Measurements from ENCODE around the gene PRKCA.

PRKCA gene

DNA sequence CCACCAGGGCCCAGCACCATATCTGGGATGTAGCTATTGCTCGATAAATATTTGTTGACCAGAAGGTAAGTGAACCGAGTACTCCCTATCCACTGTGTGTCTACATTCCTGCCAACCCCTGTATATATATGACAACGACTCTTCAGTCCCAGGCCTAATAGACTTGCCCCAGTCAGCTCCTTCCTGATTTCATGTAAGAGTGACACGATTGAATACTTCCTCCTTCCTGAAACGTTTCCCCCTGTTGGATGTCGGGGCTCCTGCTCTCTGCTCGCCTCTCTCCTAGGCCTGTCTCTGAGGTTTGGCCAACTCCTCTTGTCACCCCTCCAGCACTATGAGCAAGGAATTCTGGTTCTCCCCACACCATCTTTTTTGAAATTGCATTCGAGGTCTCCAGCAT, 178.9 kb downstream of the PRKCA start:
- TF ChIP-seq FOXM1 (IDR thresholded peaks at IDR 0.05; ENCODE audit: borderline replicate concordance, low read depth): no peak
- TF ChIP-seq NFIC (IDR thresholded peaks at IDR 0.05): no peak
- TF ChIP-seq CEBPB (IDR thresholded peaks at IDR 0.05): no peak
- no peak for TF ChIP-seq RAD21 (IDR thresholded peaks at IDR 0.05; ENCODE audit: low read depth)
- TF ChIP-seq, protein P1, sequence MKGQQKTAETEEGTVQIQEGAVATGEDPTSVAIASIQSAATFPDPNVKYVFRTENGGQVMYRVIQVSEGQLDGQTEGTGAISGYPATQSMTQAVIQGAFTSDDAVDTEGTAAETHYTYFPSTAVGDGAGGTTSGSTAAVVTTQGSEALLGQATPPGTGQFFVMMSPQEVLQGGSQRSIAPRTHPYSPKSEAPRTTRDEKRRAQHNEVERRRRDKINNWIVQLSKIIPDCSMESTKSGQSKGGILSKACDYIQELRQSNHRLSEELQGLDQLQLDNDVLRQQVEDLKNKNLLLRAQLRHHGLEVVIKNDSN (IDR thresholded peaks at IDR 0.05): no peak
- no peak for TF ChIP-seq EGR1 (IDR thresholded peaks at IDR 0.05)
- no peak for TF ChIP-seq TEAD4 (IDR thresholded peaks at IDR 0.05)
- TF ChIP-seq CREB1 (IDR thresholded peaks at IDR 0.05; ENCODE audit: low read depth): no peak
- TF ChIP-seq REST (IDR thresholded peaks at IDR 0.05; ENCODE audit: low read depth): no peak
- TF ChIP-seq TCF12 (IDR thresholded peaks at IDR 0.05; ENCODE audit: low read depth): no peak
- TF ChIP-seq ZBTB7A (IDR thresholded peaks at IDR 0.05; ENCODE audit: low read depth): no peak
- TF ChIP-seq EP300 (IDR thresholded peaks at IDR 0.05; ENCODE audit: borderline replicate concordance): no peak
- TF ChIP-seq, protein P2, sequence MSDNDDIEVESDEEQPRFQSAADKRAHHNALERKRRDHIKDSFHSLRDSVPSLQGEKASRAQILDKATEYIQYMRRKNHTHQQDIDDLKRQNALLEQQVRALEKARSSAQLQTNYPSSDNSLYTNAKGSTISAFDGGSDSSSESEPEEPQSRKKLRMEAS (IDR thresholded peaks at IDR 0.05): no peak
- TF ChIP-seq YY1 (IDR thresholded peaks at IDR 0.05; ENCODE audit: low read depth): no peak
- no peak for TF ChIP-seq TAF1 (IDR thresholded peaks at IDR 0.05; ENCODE audit: low read depth)

DNA sequence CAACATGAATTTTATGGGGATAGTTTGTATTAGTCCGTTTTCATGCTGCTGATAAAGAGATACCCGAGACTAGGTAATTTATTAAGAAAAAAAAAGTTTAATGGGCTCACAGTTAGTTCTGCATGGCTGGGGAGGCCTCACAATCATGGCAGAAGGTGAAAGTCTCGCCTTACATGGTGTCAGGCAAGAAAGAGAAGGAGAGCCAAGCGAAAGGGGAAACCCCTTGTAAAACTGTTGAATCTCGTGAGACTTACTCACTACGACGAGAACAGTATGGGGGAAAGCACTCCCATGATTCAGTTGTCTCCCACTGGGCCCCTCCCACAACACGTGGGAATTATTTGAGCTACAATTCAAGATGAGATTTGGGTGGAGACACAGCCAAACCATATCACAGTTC, 181.5 kb downstream of the PRKCA start:
- TF ChIP-seq TCF12 (IDR thresholded peaks at IDR 0.05; ENCODE audit: low read depth): no peak
- no peak for TF ChIP-seq NFIC (IDR thresholded peaks at IDR 0.05)
- no peak for TF ChIP-seq TEAD4 (IDR thresholded peaks at IDR 0.05)
- TF ChIP-seq ZBTB7A (IDR thresholded peaks at IDR 0.05; ENCODE audit: low read depth): no peak
- TF ChIP-seq, protein P1 (IDR thresholded peaks at IDR 0.05): no peak
- no peak for TF ChIP-seq TAF1 (IDR thresholded peaks at IDR 0.05; ENCODE audit: low read depth)
- TF ChIP-seq CREB1 (IDR thresholded peaks at IDR 0.05; ENCODE audit: low read depth): no peak
- no peak for TF ChIP-seq YY1 (IDR thresholded peaks at IDR 0.05; ENCODE audit: low read depth)
- TF ChIP-seq CEBPB (IDR thresholded peaks at IDR 0.05): no peak
- no peak for TF ChIP-seq FOXM1 (IDR thresholded peaks at IDR 0.05; ENCODE audit: borderline replicate concordance, low read depth)
- no peak for TF ChIP-seq EGR1 (IDR thresholded peaks at IDR 0.05)
- TF ChIP-seq RAD21 (IDR thresholded peaks at IDR 0.05; ENCODE audit: low read depth): no peak

DNA sequence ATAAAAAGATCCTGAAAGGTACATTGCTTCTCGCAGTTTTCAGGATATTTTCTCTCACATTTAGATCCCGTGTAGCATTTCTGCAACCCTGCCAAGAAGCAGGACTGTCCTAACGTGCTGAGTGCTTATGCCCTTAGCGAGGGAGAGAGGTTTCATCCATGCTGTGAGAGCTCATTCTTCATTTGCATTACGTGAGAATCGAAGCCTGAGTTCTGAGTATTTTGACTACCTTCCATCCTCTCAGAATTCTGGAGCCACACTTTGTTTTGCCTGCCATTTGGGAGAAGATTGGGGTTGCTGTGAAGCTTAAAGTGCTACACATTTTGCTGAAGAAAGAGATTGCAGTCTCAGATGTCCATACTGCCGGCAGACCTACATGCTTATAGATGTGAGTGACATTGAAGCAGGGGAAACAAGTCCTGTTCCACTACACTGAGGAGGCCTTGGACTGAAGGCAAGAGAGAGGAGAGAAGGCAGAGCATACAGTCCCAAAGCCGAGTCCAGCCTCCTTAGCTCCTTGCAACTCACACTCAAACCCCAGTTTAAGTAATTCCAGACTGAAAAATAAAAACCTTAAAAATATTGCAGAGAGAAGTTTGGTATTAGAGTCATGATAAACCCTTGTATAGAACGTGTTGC, 183.0 kb downstream of the PRKCA start:
- TF ChIP-seq, protein P2 (IDR thresholded peaks at IDR 0.05): no peak
- TF ChIP-seq YY1 (IDR thresholded peaks at IDR 0.05; ENCODE audit: low read depth): no peak
- TF ChIP-seq TEAD4 (IDR thresholded peaks at IDR 0.05): no peak
- no peak for TF ChIP-seq NFIC (IDR thresholded peaks at IDR 0.05)
- TF ChIP-seq EP300 (IDR thresholded peaks at IDR 0.05; ENCODE audit: borderline replicate concordance): no peak
- TF ChIP-seq ZBTB7A (IDR thresholded peaks at IDR 0.05; ENCODE audit: low read depth): no peak
- TF ChIP-seq RAD21 (IDR thresholded peaks at IDR 0.05; ENCODE audit: low read depth): no peak
- TF ChIP-seq EGR1 (IDR thresholded peaks at IDR 0.05): no peak
- TF ChIP-seq FOXM1 (IDR thresholded peaks at IDR 0.05; ENCODE audit: borderline replicate concordance, low read depth): no peak

DNA sequence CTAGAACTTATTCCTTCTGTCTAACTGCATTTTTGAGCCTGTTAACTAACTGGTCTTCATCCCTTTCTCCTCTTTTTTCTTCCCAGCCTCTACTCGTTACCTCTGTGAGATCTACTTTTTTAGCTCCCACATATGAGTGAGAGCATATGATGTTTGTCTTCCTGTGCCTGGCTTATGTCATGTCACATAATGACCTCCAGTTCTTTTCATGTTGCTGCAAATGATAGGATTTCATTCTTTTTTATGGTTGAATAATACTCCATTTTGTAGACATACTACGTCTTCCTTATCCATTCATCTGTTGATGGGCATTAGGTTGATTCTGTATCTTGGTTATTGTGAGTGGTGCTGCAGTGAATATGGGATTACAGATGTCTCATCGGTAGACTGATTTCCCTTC, 184.7 kb downstream of the PRKCA start:
- TF ChIP-seq NFIC (IDR thresholded peaks at IDR 0.05): no peak

GRCh38 chr17:66487981-66488468, 185.6 kb downstream of the PRKCA start:
- TF ChIP-seq EGR1 (IDR thresholded peaks at IDR 0.05): no peak
- no peak for TF ChIP-seq CREB1 (IDR thresholded peaks at IDR 0.05; ENCODE audit: low read depth)
- no peak for TF ChIP-seq TCF12 (IDR thresholded peaks at IDR 0.05; ENCODE audit: low read depth)
- TF ChIP-seq ZBTB7A (IDR thresholded peaks at IDR 0.05; ENCODE audit: low read depth): no peak
- TF ChIP-seq FOXM1 (IDR thresholded peaks at IDR 0.05; ENCODE audit: borderline replicate concordance, low read depth): no peak
- TF ChIP-seq RAD21 (IDR thresholded peaks at IDR 0.05; ENCODE audit: low read depth): no peak
- no peak for TF ChIP-seq NFIC (IDR thresholded peaks at IDR 0.05)
- TF ChIP-seq TAF1 (IDR thresholded peaks at IDR 0.05; ENCODE audit: low read depth): no peak
- no peak for TF ChIP-seq TEAD4 (IDR thresholded peaks at IDR 0.05)
- TF ChIP-seq, protein P1 (IDR thresholded peaks at IDR 0.05): no peak
- no peak for TF ChIP-seq CEBPB (IDR thresholded peaks at IDR 0.05)

DNA sequence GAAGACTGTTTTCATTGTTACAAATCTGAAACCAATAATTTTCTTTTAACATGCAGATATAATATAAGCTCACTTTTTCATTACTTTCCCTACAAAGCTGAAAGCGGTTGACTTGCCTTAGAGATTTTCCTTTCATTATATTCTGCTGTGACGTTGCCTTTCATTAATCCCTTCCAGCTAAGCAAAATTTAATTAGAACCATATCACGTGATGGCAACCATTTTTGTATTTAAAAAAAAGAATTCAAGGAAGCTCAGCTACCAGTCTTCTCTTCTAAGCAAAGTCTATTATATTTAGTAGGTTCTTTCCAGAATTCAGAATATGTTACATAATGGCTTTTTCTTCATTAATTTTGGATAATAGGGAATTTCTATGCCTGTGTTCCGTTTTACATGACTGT, 186.5 kb downstream of the PRKCA start:
- TF ChIP-seq FOXM1 (IDR thresholded peaks at IDR 0.05; ENCODE audit: borderline replicate concordance, low read depth) (no peak), ZBTB7A (IDR thresholded peaks at IDR 0.05; ENCODE audit: low read depth) (no peak), CEBPB (IDR thresholded peaks at IDR 0.05) (no peak), TEAD4 (IDR thresholded peaks at IDR 0.05) (no peak)
- TF ChIP-seq, protein P2 (IDR thresholded peaks at IDR 0.05): no peak

GRCh38 chr17:66491213-66491612, 188.8 kb downstream of the PRKCA start:
- no peak for TF ChIP-seq CREB1 (IDR thresholded peaks at IDR 0.05; ENCODE audit: low read depth)
- TF ChIP-seq RAD21 (IDR thresholded peaks at IDR 0.05; ENCODE audit: low read depth): no peak
- no peak for TF ChIP-seq CEBPB (IDR thresholded peaks at IDR 0.05)
- no peak for TF ChIP-seq TCF12 (IDR thresholded peaks at IDR 0.05; ENCODE audit: low read depth)
- TF ChIP-seq EGR1 (IDR thresholded peaks at IDR 0.05): no peak
- no peak for TF ChIP-seq EP300 (IDR thresholded peaks at IDR 0.05; ENCODE audit: borderline replicate concordance)
- TF ChIP-seq, protein P1 (IDR thresholded peaks at IDR 0.05): no peak
- TF ChIP-seq YY1 (IDR thresholded peaks at IDR 0.05; ENCODE audit: low read depth): no peak
- TF ChIP-seq TEAD4 (IDR thresholded peaks at IDR 0.05): no peak
- TF ChIP-seq FOXM1 (IDR thresholded peaks at IDR 0.05; ENCODE audit: borderline replicate concordance, low read depth): no peak
- TF ChIP-seq TAF1 (IDR thresholded peaks at IDR 0.05; ENCODE audit: low read depth): no peak
- TF ChIP-seq NFIC (IDR thresholded peaks at IDR 0.05): no peak
- TF ChIP-seq REST (IDR thresholded peaks at IDR 0.05; ENCODE audit: low read depth): no peak
